T1000 (cell line): ENCODE data around the gene ABHD11.
"Not testable (repeated sequence)": the region's sequence is repeated elsewhere in the genome, so short reads cannot be mapped to it uniquely, and the experiment has no call there.

Source experiments
- DNase-seq: peaks from one replicate; lab custom pipeline; 2025; ENCODE audit warnings: mixed read lengths; lab: John Stamatoyannopoulos, UW

Gene ABHD11

GRCh38 chr7:73738612-73739386 lies at the start of gene ABHD11:
Gene ABHD11, minus strand, starts transcription at chr7:73738802. Its CDS starts 32 bp downstream, at chr7:73738770.
- DNase-seq: peak; percentile 87

DNA sequence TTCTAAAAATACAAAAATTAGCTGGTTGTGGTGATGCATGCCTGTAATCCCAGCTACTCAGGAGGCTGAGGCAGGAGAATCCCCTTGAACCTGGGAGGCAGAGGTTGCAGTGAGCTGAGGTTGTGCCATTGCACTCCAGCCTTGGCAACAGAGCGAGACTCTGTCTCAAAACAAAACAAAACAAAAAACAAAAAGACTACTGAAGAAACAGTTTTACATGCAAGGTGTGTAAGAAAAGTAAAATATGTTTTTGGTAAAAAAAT lies 49.1 kb upstream of the ABHD11 start:
- not testable (repeated sequence) for DNase-seq

- no peak for DNase-seq
These were observed 48.0 kb upstream of the ABHD11 start for GRCh38 chr7:73786588-73786987.

GRCh38 chr7:73779517-73779916 lies 40.9 kb upstream of the ABHD11 start:
- no peak for DNase-seq

- no peak for DNase-seq
These were observed 40.3 kb upstream of the ABHD11 start for GRCh38 chr7:73778801-73779389.

- no peak for DNase-seq
These were observed 36.3 kb upstream of the ABHD11 start for GRCh38 chr7:73774923-73775322.

GRCh38 chr7:73773700-73774517 lies 35.3 kb upstream of the ABHD11 start:
- DNase-seq: no peak

- DNase-seq: no peak
These were observed 32.5 kb upstream of the ABHD11 start for GRCh38 chr7:73770860-73771670.

GRCh38 chr7:73770002-73770859 lies 31.6 kb upstream of the ABHD11 start, which contains the start of gene CLDN3:
Gene CLDN3, minus strand, starts transcription at chr7:73770270. Its CDS starts 221 bp downstream, at chr7:73770049.
- DNase-seq: no peak

DNA sequence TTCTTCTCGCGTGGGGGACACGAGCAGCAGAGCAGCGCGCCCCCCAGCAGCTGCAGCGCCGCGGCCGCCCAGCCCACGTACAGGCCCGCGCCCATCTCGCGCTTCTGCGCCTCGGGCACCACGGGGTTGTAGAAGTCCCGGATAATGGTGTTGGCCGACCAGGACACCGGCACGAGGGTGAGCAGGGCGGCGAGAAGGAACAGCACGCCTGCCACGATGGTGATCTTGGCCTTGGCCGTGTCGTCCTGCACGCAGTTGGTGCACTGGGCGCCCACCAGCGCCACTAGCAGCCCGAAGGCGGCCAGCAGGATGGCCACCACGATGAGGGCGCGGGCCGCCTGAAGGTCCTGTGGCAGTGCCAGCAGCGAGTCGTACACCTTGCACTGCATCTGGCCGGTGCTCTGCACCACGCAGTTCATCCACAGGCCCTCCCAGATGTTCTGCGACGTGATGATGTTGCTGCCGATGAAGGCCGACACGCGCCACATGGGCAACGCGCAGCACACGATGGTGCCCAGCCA lies 30.9 kb upstream of the ABHD11 start:
- DNase-seq: no peak

DNA sequence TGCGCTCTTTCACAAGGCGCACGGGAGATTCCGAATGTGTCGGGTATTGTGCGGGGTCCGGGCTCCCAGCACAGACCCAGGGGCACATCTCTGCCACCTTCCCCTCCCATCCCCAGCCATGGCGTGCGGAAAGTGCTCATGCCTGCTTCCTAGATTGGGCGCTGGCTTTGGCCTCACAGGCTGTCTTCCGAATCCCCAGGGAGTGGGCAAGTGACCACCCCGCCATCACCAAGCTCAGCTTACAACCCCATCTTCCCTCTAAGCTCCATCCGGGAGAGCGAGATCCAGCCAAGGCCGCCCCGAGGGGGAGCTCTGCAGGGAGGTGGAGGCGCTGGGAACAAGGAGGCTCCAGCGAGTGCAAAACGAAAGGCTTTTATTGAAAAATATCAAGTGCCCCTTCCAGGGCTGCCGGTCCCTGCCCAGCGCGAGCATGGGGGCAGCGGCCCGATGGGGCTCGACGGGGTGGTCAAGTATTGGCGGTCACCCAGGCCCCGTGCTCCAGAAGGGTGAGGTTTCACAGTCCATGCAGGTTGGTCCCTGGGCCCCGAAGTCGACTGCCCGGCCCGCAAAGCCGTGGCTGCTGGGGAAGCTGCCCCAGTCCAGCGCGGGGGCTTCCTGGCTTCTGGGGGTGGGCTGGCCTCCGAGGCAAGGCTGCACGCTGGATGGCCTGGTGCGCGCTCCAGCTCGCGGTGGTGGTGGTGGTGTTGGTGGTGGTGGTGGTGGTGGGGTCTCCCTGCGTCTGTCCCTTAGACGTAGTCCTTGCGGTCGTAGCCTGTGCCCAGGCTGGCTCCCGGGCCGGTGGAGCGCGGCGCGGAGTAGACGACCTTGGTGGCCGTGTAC lies 30.3 kb upstream of the ABHD11 start:
- DNase-seq: no peak

GRCh38 chr7:73766556-73767229 lies 28.1 kb upstream of the ABHD11 start:
- no peak for DNase-seq

DNA sequence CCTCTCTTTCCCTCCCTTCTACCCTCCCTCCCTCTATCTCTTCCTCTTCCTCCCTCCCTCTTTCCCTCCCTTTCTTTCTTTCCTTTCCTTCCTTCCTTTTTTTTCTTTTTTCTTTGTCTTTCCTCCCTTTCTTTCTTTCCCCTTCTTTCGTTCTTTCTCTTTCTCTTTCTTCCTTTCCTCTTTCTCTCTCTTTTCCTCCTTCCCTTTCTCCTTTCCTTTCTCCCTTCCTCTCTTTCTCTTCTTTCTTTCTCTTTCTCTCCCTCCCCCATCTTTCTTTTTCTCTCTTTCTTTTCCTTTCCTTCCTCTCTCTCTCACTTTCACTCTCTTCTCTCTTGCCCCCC lies 24.0 kb upstream of the ABHD11 start:
- no peak for DNase-seq

DNA sequence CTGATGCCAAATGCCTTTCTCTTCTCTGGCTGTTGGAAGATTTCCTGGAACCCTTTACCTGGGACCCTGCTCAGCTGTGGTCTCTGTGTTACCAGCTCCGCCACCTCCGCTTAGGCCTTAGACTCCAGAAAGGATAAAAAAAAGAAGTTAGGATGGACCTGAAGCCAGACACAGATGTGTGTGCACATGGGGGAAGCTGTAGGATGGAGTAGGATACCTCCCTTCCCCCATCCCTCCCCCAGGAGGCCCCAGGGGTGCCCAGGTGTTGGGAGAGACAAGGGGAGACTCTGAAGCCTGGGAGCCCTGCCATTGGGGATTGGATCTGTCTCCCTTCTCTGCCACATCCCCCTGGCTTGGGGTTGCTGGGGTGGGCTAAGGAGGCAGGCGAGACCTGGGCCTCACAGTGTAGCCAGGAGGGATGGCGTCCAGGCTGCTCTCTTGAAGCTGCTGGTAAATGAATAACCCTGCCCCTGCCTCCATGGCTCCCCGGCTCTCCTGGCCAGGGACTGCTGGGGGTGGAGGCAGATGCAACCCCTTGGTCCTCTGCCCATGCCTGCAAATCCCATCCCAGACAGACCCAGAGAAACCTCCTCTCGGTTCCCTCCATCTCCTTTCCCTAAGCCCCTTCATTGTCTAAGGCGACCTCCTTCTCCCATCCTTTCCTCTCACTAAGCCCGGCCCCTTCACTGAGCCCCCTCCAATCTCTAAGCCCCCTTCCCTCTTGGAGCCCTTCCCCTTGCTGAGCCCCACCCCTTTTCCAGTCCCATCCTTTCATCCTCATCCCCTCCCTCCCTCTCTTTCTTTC lies 23.5 kb upstream of the ABHD11 start:
- no peak for DNase-seq

- DNase-seq: no peak
These were observed 20.1 kb upstream of the ABHD11 start for GRCh38 chr7:73758581-73759138.

DNA sequence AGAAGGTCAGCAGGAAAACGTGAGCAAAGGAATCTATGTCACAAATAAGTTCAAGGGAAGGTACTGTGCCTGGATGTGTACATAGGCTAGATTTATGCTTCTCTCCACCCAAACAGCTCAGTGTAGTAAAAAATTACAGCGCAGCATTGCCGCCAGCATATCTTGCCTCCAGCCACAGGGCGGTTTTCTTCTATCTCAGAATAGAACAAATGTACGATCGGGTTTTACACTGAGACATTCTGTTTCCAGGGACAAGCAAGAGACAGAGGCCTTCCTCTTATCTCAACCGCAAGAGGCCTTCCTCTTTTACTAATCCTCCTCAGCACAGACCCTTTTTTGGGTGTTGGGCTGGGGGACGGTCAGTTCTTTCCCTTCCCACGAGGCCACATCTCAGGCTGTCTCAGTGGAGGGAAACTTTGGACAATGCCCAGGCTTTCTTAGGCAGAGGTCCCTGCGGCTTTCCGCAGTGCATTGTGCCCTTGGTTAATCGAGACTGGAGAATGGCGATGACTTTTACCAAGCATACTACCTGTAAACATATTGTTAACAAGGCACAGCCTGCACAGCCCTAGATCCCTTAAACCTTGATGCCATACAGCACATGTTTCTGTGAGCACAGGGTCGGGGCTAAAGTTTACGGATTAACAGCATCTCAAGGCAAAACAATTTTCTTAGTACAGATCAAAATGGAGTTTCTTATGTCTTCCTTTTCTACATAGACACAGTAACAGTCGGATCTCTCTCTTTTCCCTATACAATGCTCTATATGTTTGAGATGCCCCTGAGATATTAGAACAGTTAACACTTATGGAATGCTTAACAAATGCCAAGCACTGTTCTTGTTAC lies 11.6 kb upstream of the ABHD11 start:
- no peak for DNase-seq

GRCh38 chr7:73746378-73746777 lies 7.8 kb upstream of the ABHD11 start:
- DNase-seq: no peak
